Mesodermal cell (in vitro differentiated cells): ENCODE results near the gene HINFP.
"Not testable (repeated sequence)": the region's sequence is repeated elsewhere in the genome, so short reads cannot be mapped to it uniquely, and the experiment has no call there.

Experiments
- H3K27ac ChIP-seq: 2 replicates; pipeline ENCODE4 v1.7.0; 2013; ENCODE audit warnings: mild to moderate bottlenecking, low read depth, low read length, moderate library complexity; ENCODE audit not compliant: severe bottlenecking
- H3K36me3 ChIP-seq: 2 replicates; pipeline ENCODE4 v1.7.1; 2013; ENCODE audit warnings: mild to moderate bottlenecking, low read length, moderate library complexity; ENCODE audit not compliant: control insufficient read depth, insufficient read depth
- H3K4me1 ChIP-seq: one replicate; pipeline ENCODE4 v1.7.1; 2013; ENCODE audit warnings: mild to moderate bottlenecking, low read length; ENCODE audit not compliant: insufficient read depth, control insufficient read depth, poor library complexity, severe bottlenecking
- H3K4me3 ChIP-seq: 2 replicates; pipeline ENCODE4 v1.7.0; 2013; ENCODE audit warnings: low read length, control low read depth, mild to moderate bottlenecking; ENCODE audit not compliant: insufficient read depth, poor library complexity, severe bottlenecking; ENCODE audit errors: extremely low read depth
- H3K9me3 ChIP-seq: 2 replicates; pipeline ENCODE4 v1.7.1; 2013; ENCODE audit warnings: mild to moderate bottlenecking, low read length, moderate library complexity; ENCODE audit not compliant: control insufficient read depth
- WGBS, 2 experiments: methylation state at CpG; one replicate each; pipeline ENCODE4 v1.1.5; 2013; ENCODE audit warnings: missing lambda C conversion rate in 2 of 2; ENCODE audit not compliant: insufficient coverage in 2 of 2; 5-methylcytosine and 5-hydroxymethylcytosine counted together

The HINFP gene

GRCh38 chr11:119101759-119102423 is 19.5 kb upstream of the HINFP start, which contains the start of gene DPAGT1:
DPAGT1 (minus strand) TSS chr11:119101853; CDS start chr11:119101655, 198 bp downstream.
- H3K9me3 ChIP-seq: no peaks in the 10 kb centered on the region
- peaks cover 22% of the 10 kb centered on the region for H3K36me3 ChIP-seq
- H3K4me3 ChIP-seq: peak within 1 kb of the TSS; percentile 81
- peaks cover 22% of the 10 kb centered on the region for H3K4me1 ChIP-seq
- H3K27ac ChIP-seq: peak within 1 kb of the TSS; percentile 98
- 0 to 1% methylated on average over 22 to 24 of the region's 32 CpGs for WGBS, 2 experiments

GRCh38 chr11:119103161-119103664 is 18.2 kb upstream of the HINFP start:
- H3K9me3 ChIP-seq, H3K4me3 ChIP-seq: not testable (repeated sequence)
- WGBS, 2 experiments: 93 to 96% methylated on average over 15 to 16 of the region's 18 CpGs

GRCh38 chr11:119103793-119104192 is 17.6 kb upstream of the HINFP start:
- Histone ChIP-seq H3K36me3 (peaks cover 6% of the 10 kb centered on the region), H3K27ac (no peak overlapping the region), H3K4me1 (peaks cover 26% of the 10 kb centered on the region), H3K4me3 (no peak overlapping the region), H3K9me3 (no peaks in the 10 kb centered on the region)
- WGBS, 2 experiments: 95 to 100% methylated on average over 1 of the region's 4 CpGs

More at GRCh38 chr11:119103161-119103664, 18.2 kb upstream of the HINFP start:
- H3K27ac ChIP-seq: peak overlapping the region; percentile 98
- H3K36me3 ChIP-seq: not testable (repeated sequence)
- peaks cover 22% of the 10 kb centered on the region for H3K4me1 ChIP-seq

- Histone ChIP-seq H3K27ac (peak within 1 kb of the TSS; percentile 72), H3K36me3 (peaks cover 27% of the 10 kb centered on the region)
- 3% methylated on average over 15 to 37 of the region's 49 CpGs for WGBS, 2 experiments
Observed at GRCh38 chr11:119106564-119107537, 14.5 kb upstream of the HINFP start, which contains the start of gene C2CD2L. C2CD2L (plus strand) TSS chr11:119107344; CDS start chr11:119107742, 398 bp downstream.

GRCh38 chr11:119107538-119108145 is 13.7 kb upstream of the HINFP start:
- Histone ChIP-seq H3K4me3 (peak overlapping the region; percentile 75), H3K27ac (no peak overlapping the region), H3K36me3 (peaks cover 33% of the 10 kb centered on the region), H3K9me3 (no peaks in the 10 kb centered on the region), H3K4me1 (peaks cover 16% of the 10 kb centered on the region)
- WGBS, 2 experiments: 0 to 1% methylated on average over 43 to 51 of the region's 65 CpGs

More at GRCh38 chr11:119106564-119107537, 14.5 kb upstream of the HINFP start, which contains the start of gene C2CD2L:
- Histone ChIP-seq H3K4me1 (peaks cover 17% of the 10 kb centered on the region), H3K9me3 (no peaks in the 10 kb centered on the region), H3K4me3 (peak within 1 kb of the TSS; percentile 75)

GRCh38 chr11:119108146-119108856 is 13.1 kb upstream of the HINFP start:
- peaks cover 16% of the 10 kb centered on the region for H3K4me1 ChIP-seq
- no peak overlapping the region for H3K27ac ChIP-seq
- 3 to 5% methylated on average over 4 of the region's 8 CpGs for WGBS, 2 experiments
- peak overlapping the region; percentile 75 for H3K4me3 ChIP-seq
- H3K36me3 ChIP-seq: peaks cover 40% of the 10 kb centered on the region
- no peaks in the 10 kb centered on the region for H3K9me3 ChIP-seq

GRCh38 chr11:119108857-119109221 is 12.5 kb upstream of the HINFP start:
- Histone ChIP-seq H3K36me3 (peaks cover 45% of the 10 kb centered on the region), H3K27ac (no peak overlapping the region), H3K9me3 (no peaks in the 10 kb centered on the region), H3K4me1 (peaks cover 17% of the 10 kb centered on the region), H3K4me3 (no peak overlapping the region)
- WGBS, 2 experiments: 85 to 100% methylated on average over 1 to 2 of the region's 2 CpGs

- Histone ChIP-seq H3K27ac (no peak overlapping the region), H3K4me1 (peaks cover 17% of the 10 kb centered on the region), H3K4me3 (no peak overlapping the region), H3K9me3 (no peaks in the 10 kb centered on the region), H3K36me3 (peaks cover 55% of the 10 kb centered on the region)
- WGBS, 2 experiments: 93 to 100% methylated on average over 1 to 3 of the region's 3 CpGs
Observed at GRCh38 chr11:119109843-119110242, 11.5 kb upstream of the HINFP start.

- H3K9me3 ChIP-seq: no peaks in the 10 kb centered on the region
- no peak overlapping the region for H3K4me3 ChIP-seq
- H3K4me1 ChIP-seq: peaks cover 17% of the 10 kb centered on the region
- no peak overlapping the region for H3K27ac ChIP-seq
- H3K36me3 ChIP-seq: peaks cover 59% of the 10 kb centered on the region
- 89 to 92% methylated on average over 5 to 7 of the region's 10 CpGs for WGBS, 2 experiments
Observed at GRCh38 chr11:119110439-119110838, 10.9 kb upstream of the HINFP start.
